Right forelimb (tissue), 1 donor: ENCODE measurements around the gene EPHA1.

Experiments used
- DNase-seq: peaks from one replicate; pipeline ENCODE4 v3.0.0-alpha.2; 2018

The EPHA1 gene

GRCh38 chr7:143387156-143387975 is 21.3 kb downstream of the EPHA1 start:
- no peak for DNase-seq

- DNase-seq, result no peak
These were observed 22.5 kb downstream of the EPHA1 start for GRCh38 chr7:143385891-143386781.

GRCh38 chr7:143384661-143385631 is 23.7 kb downstream of the EPHA1 start:
- no peak for DNase-seq

GRCh38 chr7:143384148-143384547 is 24.5 kb downstream of the EPHA1 start:
- no peak for DNase-seq

- no peak for DNase-seq
These were observed 25.1 kb downstream of the EPHA1 start for GRCh38 chr7:143383642-143383957.

GRCh38 chr7:143382791-143383641 is 25.6 kb downstream of the EPHA1 start:
- DNase-seq, result no peak

- DNase-seq, result no peak
These were observed 26.4 kb downstream of the EPHA1 start for GRCh38 chr7:143382126-143382790.

GRCh38 chr7:143381427-143382125 is 27.1 kb downstream of the EPHA1 start:
- peak; percentile 92 for DNase-seq

- DNase-seq, result peak; percentile 97
These were observed 27.8 kb downstream of the EPHA1 start, which contains the start of gene ZYX for GRCh38 chr7:143380646-143381426. TSS of gene ZYX (plus strand) at chr7:143381345. CDS start at chr7:143381572, 227 bp downstream.

- DNase-seq, result peak; percentile 94
These were observed 28.4 kb downstream of the EPHA1 start for GRCh38 chr7:143380260-143380645.

GRCh38 chr7:143379611-143380259 is 28.9 kb downstream of the EPHA1 start:
- DNase-seq, result no peak

GRCh38 chr7:143376396-143376795 is 32.3 kb downstream of the EPHA1 start:
- no peak for DNase-seq

- DNase-seq, result no peak
These were observed 33.2 kb downstream of the EPHA1 start for GRCh38 chr7:143375298-143376034.

GRCh38 chr7:143374561-143374960 is 34.1 kb downstream of the EPHA1 start:
- DNase-seq, result no peak

GRCh38 chr7:143373255-143373794 is 35.3 kb downstream of the EPHA1 start:
- DNase-seq, result no peak

GRCh38 chr7:143372070-143372469 is 36.6 kb downstream of the EPHA1 start:
- DNase-seq, result no peak

GRCh38 chr7:143369678-143370651 is 38.7 kb downstream of the EPHA1 start:
- no peak for DNase-seq
